ENCODE data around the gene NMT1. TPM values are rescaled to one million over a fixed set of nuclear protein-coding genes. Genes with fewer than 3 reads are reported as not detected.

The NMT1 gene
- total RNA-seq, 1 experiment from 2014 or later = 152 TPM

Small RNA genes lying within 50 kb of the gene (microRNA-seq; reads per million reads assigned to microRNA genes)
- gene MIR6784 (ENCODE audit: borderline number of aligned reads) = not detected

Other genes with a start within 250 kb of the NMT1 start
- 102 to 107 TPM (median 104 TPM) in 3 replicates for gene GJC1, start 231.0 kb upstream of the NMT1 start, total RNA-seq (2021)
- gene HIGD1B, start 213.4 kb upstream of the NMT1 start, total RNA-seq (2021) = not detected in 3 replicates
- 128 to 162 TPM (median 148 TPM) in 3 replicates for gene EFTUD2, start 161.9 kb upstream of the NMT1 start, total RNA-seq (2021)
- gene GFAP, start 145.8 kb upstream of the NMT1 start, total RNA-seq (2021) = 1.5 to 2.2 TPM (median 1.6 TPM) in 3 replicates
- gene KIF18B, start 113.5 kb upstream of the NMT1 start, total RNA-seq (2021) = 62.2 to 82.2 TPM (median 66.3 TPM) in 3 replicates
- 13.4 to 16.8 TPM (median 15.6 TPM) in 3 replicates for gene C1QL1, start 93.0 kb upstream of the NMT1 start, total RNA-seq (2021)
- gene DCAKD, start 9.7 kb upstream of the NMT1 start, total RNA-seq (2021) = 57.7 to 59.2 TPM (median 58.7 TPM) in 3 replicates
- gene PLCD3, start 71.2 kb downstream of the NMT1 start, total RNA-seq (2021) = 45.9 to 55.8 TPM (median 55.8 TPM) in 3 replicates
- 12.7 to 21.0 TPM (median 21.0 TPM) in 3 replicates for gene ACBD4, start 74.4 kb downstream of the NMT1 start, total RNA-seq (2021)
- gene HEXIM1, start 87.2 kb downstream of the NMT1 start, total RNA-seq (2021) = 29.6 to 36.9 TPM (median 35.2 TPM) in 3 replicates
- gene HEXIM2, start 100.6 kb downstream of the NMT1 start, total RNA-seq (2021) = 11.9 to 16.1 TPM (median 12.2 TPM) in 3 replicates
- 5.3 to 7.9 TPM (median 7.3 TPM) in 3 replicates for gene FMNL1, start 160.6 kb downstream of the NMT1 start, total RNA-seq (2021)
- gene SPATA32, start 200.8 kb downstream of the NMT1 start, total RNA-seq (2021) = 0.14 to 0.15 TPM in 2 of 3 replicates, not detected in the other